Gastroesophageal sphincter (tissue), 3 donors: ENCODE data around the gene NKAIN4.

Experiments
- POLR2A ChIP-seq, 2 donors: fragments of 450-650 bp; IDR thresholded peaks; one replicate each; pipeline ENCODE4 v1.6.1; 2017; ENCODE audit warnings: antibody characterized with exemption in 2 of 2, mild to moderate bottlenecking in 2 of 2, moderate library complexity in 1 of 2
- TF ChIP-seq, protein P1 (sequence below), 4 experiments: fragments of 200-600 bp in 2 of 4; fragments of 450-650 bp in 2 of 4; sonication (generic) in 1 of 4; IDR thresholded peaks; one replicate each; pipeline ENCODE4 v1.5.1; 2017 to 2019; ENCODE audit warnings: antibody characterized with exemption in 4 of 4, mild to moderate bottlenecking in 2 of 4, moderate library complexity in 2 of 4

DNA sequence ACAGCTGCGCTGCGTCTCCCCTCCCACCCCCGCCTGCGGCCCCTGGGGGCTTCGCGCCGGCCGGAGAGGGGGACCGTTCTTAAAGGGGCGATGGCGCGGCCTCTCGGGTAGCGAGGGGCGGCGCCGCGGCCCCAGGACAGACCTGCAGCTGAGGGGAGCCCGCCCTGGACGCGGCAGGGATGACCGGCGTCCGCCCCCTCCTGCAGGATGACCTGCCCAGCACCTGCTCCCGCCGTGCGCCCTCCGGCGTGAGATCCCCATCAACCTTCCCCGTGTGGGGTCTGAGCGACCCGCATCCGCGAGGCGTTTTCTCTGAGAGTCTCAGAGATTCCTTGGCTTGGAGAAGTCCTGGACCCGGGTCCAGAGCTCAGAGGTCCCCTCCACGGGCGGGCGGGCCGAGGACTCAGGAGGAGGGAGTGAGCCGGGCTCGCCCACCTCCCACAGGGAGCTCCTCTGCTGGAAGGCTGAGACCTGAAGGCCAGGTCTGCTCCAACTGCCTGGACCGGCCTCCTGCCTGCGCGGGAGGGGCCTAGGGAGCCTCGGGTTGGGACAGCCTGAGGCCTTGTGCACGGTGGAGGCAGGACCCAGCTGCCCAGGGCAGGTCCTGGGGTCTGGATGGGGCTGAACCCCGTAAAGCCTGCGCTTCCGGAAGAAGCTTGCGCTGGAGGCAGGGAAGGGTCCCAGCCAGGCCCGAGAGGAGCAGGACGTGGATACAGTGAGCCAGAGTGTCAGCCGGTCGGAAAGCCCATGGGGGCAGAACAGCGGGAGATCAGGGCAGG, 532 bp upstream of the NKAIN4 start:
- no peak for TF ChIP-seq POLR2A (IDR thresholded peaks at IDR 0.05)
- TF ChIP-seq, protein P1, sequence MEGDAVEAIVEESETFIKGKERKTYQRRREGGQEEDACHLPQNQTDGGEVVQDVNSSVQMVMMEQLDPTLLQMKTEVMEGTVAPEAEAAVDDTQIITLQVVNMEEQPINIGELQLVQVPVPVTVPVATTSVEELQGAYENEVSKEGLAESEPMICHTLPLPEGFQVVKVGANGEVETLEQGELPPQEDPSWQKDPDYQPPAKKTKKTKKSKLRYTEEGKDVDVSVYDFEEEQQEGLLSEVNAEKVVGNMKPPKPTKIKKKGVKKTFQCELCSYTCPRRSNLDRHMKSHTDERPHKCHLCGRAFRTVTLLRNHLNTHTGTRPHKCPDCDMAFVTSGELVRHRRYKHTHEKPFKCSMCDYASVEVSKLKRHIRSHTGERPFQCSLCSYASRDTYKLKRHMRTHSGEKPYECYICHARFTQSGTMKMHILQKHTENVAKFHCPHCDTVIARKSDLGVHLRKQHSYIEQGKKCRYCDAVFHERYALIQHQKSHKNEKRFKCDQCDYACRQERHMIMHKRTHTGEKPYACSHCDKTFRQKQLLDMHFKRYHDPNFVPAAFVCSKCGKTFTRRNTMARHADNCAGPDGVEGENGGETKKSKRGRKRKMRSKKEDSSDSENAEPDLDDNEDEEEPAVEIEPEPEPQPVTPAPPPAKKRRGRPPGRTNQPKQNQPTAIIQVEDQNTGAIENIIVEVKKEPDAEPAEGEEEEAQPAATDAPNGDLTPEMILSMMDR (IDR thresholded peaks at IDR 0.05), result no peak
